K562 (cell line): ENCODE data around the gene PPP1R3G. TPM values are rescaled to one million over a fixed set of nuclear protein-coding genes. Genes with fewer than 3 reads are reported as not detected.

Source experiments
- ATAC-seq: fragments of 200-7000 bp; cut with Tn5 transposase; 3 replicates; pipeline ENCODE4 v1.9.1; 2020; ENCODE audit warnings: moderate library complexity
- BruUV-seq: library from RNA; stranded (reverse); fragments of 400-500 nt; replicated peaks from 2 replicates; lab custom pipeline; 2021; lab: Mats Ljungman, UMichigan
- CTCF ChIA-PET: fragments of 300-600 bp; formaldehyde crosslinking; extraction: SDS; loops from one replicate; lab custom pipeline; 2021; ENCODE audit warnings: low intra/inter-chr PET ratio; lab: Yijun Ruan, JAX
- POLR2A ChIA-PET: fragments of 300-600, 350-650 bp; sonication (Branson Sonifier 250); formaldehyde crosslinking; extraction: SDS; loops from one replicate; lab custom pipeline; 2021; ENCODE audit warnings: antibody characterized with exemption, inconsistent platforms; lab: Yijun Ruan, JAX
- DNase-seq, 4 experiments: peaks; one replicate each; pipeline versions ENCODE4 v3.0.0 to v3.0.0-alpha.2; 2011 to 2018; ENCODE audit warnings: low spot score in 3 of 4, mixed read lengths in 3 of 4; ENCODE audit errors: extremely low read depth in 1 of 4
- FAIRE-seq: peaks from 2 replicates; lab custom pipeline; 2011; peaks lifted over from hg19 to GRCh38; lab: Jason Lieb, UNC
- H2AFZ ChIP-seq: 2 replicates; pipeline ENCODE4 v1.6.0; 2011; ENCODE audit warnings: low read depth, low read length, control low read depth, inconsistent platforms
- H3K27ac ChIP-seq: fragments of 200-600 bp; 3 replicates; pipeline ENCODE4 v1.8.0; 2011; ENCODE audit warnings: low read depth, mild to moderate bottlenecking, control low read depth, inconsistent platforms, low read length, moderate library complexity, mixed read lengths; ENCODE audit errors: extremely low read depth
- H3K27me3 ChIP-seq, 2 experiments: fragments of 300-600 bp in 1 of 2; 2 replicates in 1 of 2; 3 replicates in 1 of 2; pipeline versions ENCODE4 v1.6.0 to v1.8.0; 2011; ENCODE audit warnings: inconsistent platforms in 2 of 2, low read length in 2 of 2, mild to moderate bottlenecking in 1 of 2, mixed read lengths in 1 of 2, moderate library complexity in 1 of 2; ENCODE audit not compliant: control insufficient read depth in 2 of 2, insufficient read depth in 2 of 2
- H3K36me3 ChIP-seq: fragments of 300-600 bp; 3 replicates; pipeline ENCODE4 v1.8.0; 2011; ENCODE audit warnings: mild to moderate bottlenecking, low read length, inconsistent platforms; ENCODE audit not compliant: control insufficient read depth, insufficient read depth
- H3K4me1 ChIP-seq, 2 experiments: fragments of 200-600 bp in 1 of 2; replicated peaks in 1 of 2; 2 replicates in 1 of 2; 3 replicates in 1 of 2; pipeline versions ENCODE4 v1.5.1 to v1.8.0; 2011; ENCODE audit warnings: inconsistent platforms in 2 of 2, low read length in 2 of 2, mild to moderate bottlenecking in 1 of 2, mixed read lengths in 1 of 2, moderate library complexity in 1 of 2; ENCODE audit not compliant: control insufficient read depth in 2 of 2, insufficient read depth in 2 of 2
- H3K4me2 ChIP-seq: 2 replicates; pipeline ENCODE4 v1.6.1; 2011; ENCODE audit warnings: low read length, control low read depth, inconsistent platforms, mixed read lengths; ENCODE audit not compliant: insufficient read depth
- H3K4me3 ChIP-seq: fragments of 200-600 bp; sonication (generic), shearing (Covaris generic); 2 replicates; pipeline ENCODE4 v1.5.1; 2016; ENCODE audit warnings: control low read depth, inconsistent platforms
- H3K79me2 ChIP-seq: fragments of 200-600 bp; 3 replicates; pipeline ENCODE4 v1.8.0; 2011; ENCODE audit warnings: low read length, inconsistent platforms; ENCODE audit not compliant: control insufficient read depth, insufficient read depth
- H3K9ac ChIP-seq, 2 experiments: 2 replicates each; pipeline versions ENCODE4 v1.6.0 to v1.6.1; 2011; ENCODE audit warnings: low read depth in 2 of 2, low read length in 2 of 2, control low read depth in 1 of 2, inconsistent platforms in 1 of 2, mild to moderate bottlenecking in 1 of 2, mixed read lengths in 1 of 2; ENCODE audit not compliant: insufficient read depth in 1 of 2
- H3K9me1 ChIP-seq: one replicate; pipeline ENCODE4 v1.6.0; 2011; ENCODE audit warnings: inconsistent platforms, mild to moderate bottlenecking, low read length, moderate library complexity; ENCODE audit not compliant: control insufficient read depth, insufficient read depth
- H3K9me3 ChIP-seq: replicated peaks from 2 replicates; pipeline ENCODE4 v1.5.1; 2011; ENCODE audit warnings: low read depth, low read length, inconsistent platforms; ENCODE audit not compliant: control insufficient read depth, insufficient read depth
- H4K20me1 ChIP-seq: replicated peaks from 2 replicates; pipeline ENCODE4 v1.6.1; 2011; ENCODE audit warnings: low read length, inconsistent platforms, mixed read lengths; ENCODE audit not compliant: control insufficient read depth, insufficient read depth
- ARID1B ChIP-seq: fragments of 450-650 bp; IDR thresholded peaks from 2 replicates; pipeline ENCODE4 v1.6.1; 2016; ENCODE audit warnings: antibody characterized with exemption, mild to moderate bottlenecking, inconsistent platforms
- BCOR ChIP-seq: fragments of 450-650 bp; IDR thresholded peaks from 2 replicates; pipeline ENCODE4 v1.6.1; 2016
- FOXO4 ChIP-seq: fragments of 450-650 bp; formaldehyde crosslinking; IDR thresholded peaks from 2 replicates; pipeline ENCODE4 v1.4.0; 2020; ENCODE audit warnings: mild to moderate bottlenecking, moderate library complexity
- GABPA ChIP-seq: fragments of 200-800 bp; sonication (Bioruptor generic); conservative IDR thresholded peaks from 2 replicates; pipeline ENCODE4 v1.6.1; 2016; ENCODE audit warnings: low read depth, missing genetic modification characterization, missing compliant biosample characterization
- HDAC1 ChIP-seq, 2 experiments: fragments of 450-650 bp; IDR thresholded peaks; 2 replicates each; pipeline ENCODE4 v1.6.1; 2016 to 2017; ENCODE audit warnings: inconsistent platforms in 1 of 2, mild to moderate bottlenecking in 1 of 2, moderate library complexity in 1 of 2
- JUNB ChIP-seq: fragments of 450-650 bp; formaldehyde crosslinking; conservative IDR thresholded peaks from 2 replicates; pipeline ENCODE4 v1.4.0; 2020; ENCODE audit warnings: mild to moderate bottlenecking
- NUFIP1 ChIP-seq: fragments of 450-650 bp; IDR thresholded peaks from 2 replicates; pipeline ENCODE4 v1.6.1; 2018; ENCODE audit not compliant: partially characterized antibody
- SRSF3 ChIP-seq: fragments of 200-400 bp; formaldehyde crosslinking; IDR thresholded peaks from 2 replicates; pipeline ENCODE4 v1.6.1; 2016; ENCODE audit warnings: mild to moderate bottlenecking, low read length, moderate library complexity; ENCODE audit not compliant: insufficient read depth
- ZNF175 ChIP-seq: fragments of 200-800 bp; sonication (Bioruptor generic); IDR thresholded peaks from 2 replicates; pipeline ENCODE4 v1.6.1; 2016; ENCODE audit warnings: low read depth, mild to moderate bottlenecking, missing genetic modification characterization, missing compliant biosample characterization
- ZNF253 ChIP-seq: fragments of 250-450 bp; sonication (Bioruptor Pico); conservative IDR thresholded peaks from 2 replicates; pipeline ENCODE4 v1.6.1; 2021; ENCODE audit warnings: mild to moderate bottlenecking
- ZNF354B ChIP-seq: fragments of 250-450 bp; sonication (Bioruptor Pico); IDR thresholded peaks from 2 replicates; pipeline ENCODE4 v1.4.0; 2020
- ZNF561 ChIP-seq: fragments of 450-650 bp; formaldehyde crosslinking; conservative IDR thresholded peaks from 2 replicates; pipeline ENCODE4 v1.4.0; 2020; ENCODE audit warnings: mild to moderate bottlenecking, moderate library complexity
- ZNF668 ChIP-seq: fragments of 250-450 bp; sonication (Bioruptor Pico); IDR thresholded peaks from 2 replicates; pipeline ENCODE4 v1.8.0; 2022; ENCODE audit warnings: mild to moderate bottlenecking, inconsistent platforms
- WGBS: fragments of 100-300 bp; shearing (Covaris generic); methylation state at CpG from one replicate; pipeline ENCODE4 v1.1.6; 2016; ENCODE audit warnings: low coverage, mixed read lengths; ENCODE audit not compliant: insufficient coverage; ENCODE audit errors: missing lambda C conversion rate; 5-methylcytosine and 5-hydroxymethylcytosine counted together
- in situ Hi-C: fragments of 300-500 bp; cut with MboI; formaldehyde crosslinking; loops from 4 replicates; pipeline ENCODE4 v1.15.0; 2018; ENCODE audit warnings: inconsistent platforms, mixed read lengths
- intact Hi-C: fragments of 100-400 bp; cut with micrococcal nuclease; formaldehyde crosslinking; loops from 2 replicates; pipeline ENCODE4 v1.14.2; 2022
- polyA plus RNA-seq, 8 experiments: library from polyadenylated mRNA; depleted of rRNA in 4 of 8; stranded (reverse) in 5 of 8; unstranded in 3 of 8; fragments of >200 nt; fragmentation: Nextera tagmentation in 2 of 8; fragmentation: Illumina TruSeq in 1 of 8; extraction: Ambion mirVana in 2 of 8; extraction: Trizol in 1 of 8; gene quantifications; 2 replicates each; pipeline versions ENCODE4 v1.2.1 to v1.2.3, GENCODE V29; 2011 to 2014; ENCODE audit warnings: inconsistent platforms in 1 of 8, missing spikeins in 1 of 8
- total RNA-seq, 7 experiments: library from RNA; depleted of rRNA in 6 of 7; stranded (reverse); fragments of >200 nt in 6 of 7; fragmentation: Illumina TruSeq in 2 of 7; extraction: Trizol in 2 of 7; gene quantifications; 2 replicates each; pipeline versions ENCODE4 v1.2.1 to v1.2.3, GENCODE V29; 2011 to 2021; ENCODE audit warnings: low replicate concordance in 1 of 7

PPP1R3G gene
- total and polyA plus RNA-seq, 9 of the 15 experiments (the other 6 are each of a cell fraction or from before 2014, with no cell fraction given), result 0.01 to 0.13 (median 0.01) TPM; not detected in 4

GRCh38 chr6:5108536-5109150 lies 23.5 kb downstream of the PPP1R3G start:
- Histone ChIP-seq H2AFZ (no peak overlapping the region), H3K9me3 (no peaks in the 10 kb centered on the region), H3K27me3 (no peaks in the 10 kb centered on the region), H4K20me1 (peaks cover 14% of the 10 kb centered on the region), H3K79me2 (no peaks in the 10 kb centered on the region), H3K36me3 (peaks cover 12% of the 10 kb centered on the region; the same call in 2 of the 3 replicates), H3K4me1 (peaks cover 0 to 2% of the 10 kb centered on the region in 2 experiments; a peak in 2 of 5 replicates), H3K4me3 (no peak overlapping the region), H3K9ac (no peak overlapping the region), H3K9me1 (no peaks in the 10 kb centered on the region), H3K4me2 (no peak overlapping the region), H3K27ac (no peak overlapping the region)
- no peak for TF ChIP-seq NUFIP1
- no peak for TF ChIP-seq GABPA (tag)
- in situ Hi-C loops (no loop called here), intact Hi-C loops (no loop called here)
- DNase-seq (no peak), FAIRE-seq (no peak), ATAC-seq (no peak)
- ChIA-PET CTCF (no interaction called here), POLR2A (interaction anchor here (0.6 to 0.7 kb wide), 2 partner anchors 193 to 1085 kb away, joined by 3 to 4 read pairs; no protein-coding TSS in a partner anchor)
- 87% methylated on average over 6 of the region's 6 CpGs for WGBS
- no TSS peak for BruUV-seq

GRCh38 chr6:5109436-5109835 lies 24.3 kb downstream of the PPP1R3G start:
- H3K4me3 ChIP-seq, result no peak overlapping the region
- peaks cover 0 to 2% of the 10 kb centered on the region in 2 experiments; a peak in 2 of 5 replicates for H3K4me1 ChIP-seq
- intact Hi-C loops (no loop called here), in situ Hi-C loops (no loop called here)
- H2AFZ ChIP-seq, result no peak overlapping the region
- H3K27ac ChIP-seq, result no peak overlapping the region
- POLR2A ChIA-PET, result interaction anchor here (0.6 kb wide), 1 partner anchor 369 kb away, joined by 4 read pairs; no protein-coding TSS in a partner anchor
- no peaks in the 10 kb centered on the region for H3K27me3 ChIP-seq
- H4K20me1 ChIP-seq, result peaks cover 14% of the 10 kb centered on the region
- CTCF ChIA-PET, result no interaction called here
- 70% methylated on average over 10 of the region's 10 CpGs for WGBS
- DNase-seq (no peak), FAIRE-seq (no peak), ATAC-seq (no peak)
- no TSS peak for BruUV-seq
- no peaks in the 10 kb centered on the region for H3K9me3 ChIP-seq
- no peak overlapping the region for H3K4me2 ChIP-seq
- H3K36me3 ChIP-seq, result peaks cover 12% of the 10 kb centered on the region; the same call in 2 of the 3 replicates
- no peak overlapping the region; a peak in 1 of 4 replicates for H3K9ac ChIP-seq
- H3K79me2 ChIP-seq, result no peaks in the 10 kb centered on the region
- H3K9me1 ChIP-seq, result no peaks in the 10 kb centered on the region
- TF ChIP-seq HDAC1 (IDR thresholded peaks at IDR 0.05), result no peak
- no peak for TF ChIP-seq SRSF3
- TF ChIP-seq JUNB (CRISPR knock-in tag), result no peak
- no peak for TF ChIP-seq ZNF253 (CRISPR knock-in tag)
- TF ChIP-seq ZNF175 (CRISPR knock-in tag), result no peak
- TF ChIP-seq ARID1B, result no peak
- no peak for TF ChIP-seq ZNF668 (CRISPR knock-in tag)
- no peak for TF ChIP-seq BCOR
- TF ChIP-seq ZNF354B (CRISPR knock-in tag), result no peak
- no peak for TF ChIP-seq ZNF561
- no peak for TF ChIP-seq FOXO4 (CRISPR knock-in tag)
